GM20000 (cell line): Measurements from ENCODE around the gene NFE2L1.
A peak's percentile ranks its signal among the peaks of the same experiment; 100 is the strongest.

Experiments used
- DNase-seq: peaks from one replicate; pipeline ENCODE4 v3.0.0; 2012; ENCODE audit warnings: low spot score
- TF ChIP-seq, protein P1 (sequence below): IDR thresholded peaks from 2 replicates; pipeline ENCODE4 v1.5.1; 2012; ENCODE audit warnings: mild to moderate bottlenecking, control low read depth; ENCODE audit errors: extremely low read depth, missing control alignments

Gene NFE2L1

DNA sequence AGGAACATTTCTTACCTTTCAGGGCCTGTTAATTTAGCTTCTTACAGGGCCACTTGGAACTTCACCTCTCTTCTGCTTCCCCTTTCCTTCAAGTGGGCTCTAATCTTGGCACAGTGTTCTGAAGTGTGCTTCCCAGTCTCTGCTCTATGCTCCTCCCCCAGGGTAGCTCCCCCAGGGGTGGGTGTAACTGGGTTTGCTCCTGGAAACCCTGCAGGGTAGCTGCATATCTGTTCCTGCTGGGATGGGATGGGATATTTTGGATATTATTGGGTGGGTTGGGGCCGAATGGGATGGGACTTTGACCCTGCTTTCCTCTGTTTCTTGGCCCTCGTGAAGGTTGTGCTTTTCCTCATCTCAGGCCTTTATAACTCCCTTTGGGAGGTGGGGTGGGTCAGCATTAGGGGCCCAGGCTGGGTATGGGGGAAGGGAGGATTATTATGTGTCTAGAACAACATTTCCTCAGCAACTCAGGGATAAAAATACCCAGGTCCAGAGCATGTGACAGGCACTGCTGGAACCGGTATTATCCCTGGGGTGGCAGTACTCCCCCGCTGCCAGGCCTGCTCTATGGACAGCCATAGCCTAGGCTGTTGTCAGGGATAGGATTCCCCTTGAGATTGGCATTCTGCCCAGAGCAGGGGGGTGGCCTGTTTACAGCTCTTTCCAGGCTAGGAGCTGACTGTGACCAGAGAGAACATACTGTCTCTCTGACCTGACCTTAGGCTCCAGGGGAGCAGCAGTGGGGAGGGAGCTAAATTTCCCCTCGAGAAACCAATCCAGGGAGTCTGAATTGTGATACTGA is 5.0 kb downstream of the NFE2L1 start:
- no peak for DNase-seq
- TF ChIP-seq, protein P1, sequence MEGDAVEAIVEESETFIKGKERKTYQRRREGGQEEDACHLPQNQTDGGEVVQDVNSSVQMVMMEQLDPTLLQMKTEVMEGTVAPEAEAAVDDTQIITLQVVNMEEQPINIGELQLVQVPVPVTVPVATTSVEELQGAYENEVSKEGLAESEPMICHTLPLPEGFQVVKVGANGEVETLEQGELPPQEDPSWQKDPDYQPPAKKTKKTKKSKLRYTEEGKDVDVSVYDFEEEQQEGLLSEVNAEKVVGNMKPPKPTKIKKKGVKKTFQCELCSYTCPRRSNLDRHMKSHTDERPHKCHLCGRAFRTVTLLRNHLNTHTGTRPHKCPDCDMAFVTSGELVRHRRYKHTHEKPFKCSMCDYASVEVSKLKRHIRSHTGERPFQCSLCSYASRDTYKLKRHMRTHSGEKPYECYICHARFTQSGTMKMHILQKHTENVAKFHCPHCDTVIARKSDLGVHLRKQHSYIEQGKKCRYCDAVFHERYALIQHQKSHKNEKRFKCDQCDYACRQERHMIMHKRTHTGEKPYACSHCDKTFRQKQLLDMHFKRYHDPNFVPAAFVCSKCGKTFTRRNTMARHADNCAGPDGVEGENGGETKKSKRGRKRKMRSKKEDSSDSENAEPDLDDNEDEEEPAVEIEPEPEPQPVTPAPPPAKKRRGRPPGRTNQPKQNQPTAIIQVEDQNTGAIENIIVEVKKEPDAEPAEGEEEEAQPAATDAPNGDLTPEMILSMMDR = no peak

DNA sequence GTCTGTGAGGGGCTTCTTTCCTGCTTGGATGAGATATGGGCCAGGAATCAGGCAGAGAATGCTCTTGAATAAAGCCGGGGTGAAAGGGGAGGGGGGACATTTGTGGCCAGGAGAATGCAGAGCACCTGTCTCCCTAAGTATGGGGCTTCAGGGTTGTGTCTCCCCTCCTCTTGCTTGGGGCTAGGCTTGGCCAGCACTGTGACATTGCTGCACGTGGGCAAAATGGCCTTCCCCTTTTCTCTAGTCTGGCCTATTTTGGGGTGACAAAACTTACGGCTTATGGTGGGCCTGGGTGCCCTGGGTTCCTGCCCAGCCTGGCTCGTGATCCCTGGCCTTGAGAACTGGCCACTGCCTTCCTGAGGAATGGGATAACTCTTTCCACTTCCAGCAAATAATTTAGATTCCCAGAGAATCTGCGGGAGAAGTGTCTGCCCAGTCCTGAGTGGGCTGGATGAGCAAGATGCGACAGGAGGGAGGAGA is 5.6 kb downstream of the NFE2L1 start:
- TF ChIP-seq, protein P1 = no peak
- no peak for DNase-seq

DNA sequence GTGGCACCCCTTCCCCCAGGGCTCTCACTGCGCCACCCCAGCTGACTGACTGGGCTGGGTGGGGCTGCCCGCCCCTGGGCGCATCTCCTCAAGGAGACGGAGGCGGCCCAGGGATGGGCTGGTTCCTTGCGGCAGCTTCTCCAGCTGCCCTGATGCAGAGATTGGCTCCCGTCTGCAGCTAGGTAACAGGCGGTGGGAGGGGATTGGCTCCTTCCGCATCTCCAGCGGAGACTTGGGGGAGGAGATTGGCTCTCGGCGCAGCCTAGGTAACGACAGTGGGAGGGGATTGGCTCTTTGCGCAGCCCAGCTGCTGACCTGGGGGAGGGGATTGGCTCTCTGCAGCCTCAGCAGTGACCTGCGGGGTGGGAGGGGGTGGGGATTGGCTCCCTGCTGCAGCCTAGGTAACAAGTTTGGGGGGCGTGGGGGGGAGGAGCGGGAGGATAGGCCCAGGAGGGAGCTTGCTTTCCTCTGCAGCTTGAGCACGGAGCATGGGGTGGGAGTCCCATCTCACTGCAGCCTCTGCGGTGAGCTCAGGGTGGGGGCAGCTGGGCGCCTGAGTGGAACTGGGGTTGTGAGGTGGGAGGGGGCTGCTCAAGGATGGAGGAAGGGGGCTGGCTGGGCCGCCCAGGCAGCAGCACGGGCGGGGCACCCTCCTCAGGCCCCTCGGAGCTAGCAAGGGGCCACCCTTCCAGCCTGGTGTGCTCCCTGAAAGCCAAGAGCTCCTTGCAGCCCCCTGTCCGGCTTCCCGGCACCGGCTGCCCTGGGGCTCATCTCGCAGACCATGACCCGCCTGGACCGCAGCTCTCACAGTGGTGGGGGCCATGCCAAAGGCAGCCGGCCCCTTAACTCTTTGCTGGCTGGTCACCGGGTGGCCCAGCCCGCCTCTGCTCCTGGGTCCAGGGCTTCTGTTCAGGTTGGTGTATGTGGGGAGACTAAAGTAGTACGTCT is 6.4 kb downstream of the NFE2L1 start:
- TF ChIP-seq, protein P1 = no peak
- DNase-seq = no peak

DNA sequence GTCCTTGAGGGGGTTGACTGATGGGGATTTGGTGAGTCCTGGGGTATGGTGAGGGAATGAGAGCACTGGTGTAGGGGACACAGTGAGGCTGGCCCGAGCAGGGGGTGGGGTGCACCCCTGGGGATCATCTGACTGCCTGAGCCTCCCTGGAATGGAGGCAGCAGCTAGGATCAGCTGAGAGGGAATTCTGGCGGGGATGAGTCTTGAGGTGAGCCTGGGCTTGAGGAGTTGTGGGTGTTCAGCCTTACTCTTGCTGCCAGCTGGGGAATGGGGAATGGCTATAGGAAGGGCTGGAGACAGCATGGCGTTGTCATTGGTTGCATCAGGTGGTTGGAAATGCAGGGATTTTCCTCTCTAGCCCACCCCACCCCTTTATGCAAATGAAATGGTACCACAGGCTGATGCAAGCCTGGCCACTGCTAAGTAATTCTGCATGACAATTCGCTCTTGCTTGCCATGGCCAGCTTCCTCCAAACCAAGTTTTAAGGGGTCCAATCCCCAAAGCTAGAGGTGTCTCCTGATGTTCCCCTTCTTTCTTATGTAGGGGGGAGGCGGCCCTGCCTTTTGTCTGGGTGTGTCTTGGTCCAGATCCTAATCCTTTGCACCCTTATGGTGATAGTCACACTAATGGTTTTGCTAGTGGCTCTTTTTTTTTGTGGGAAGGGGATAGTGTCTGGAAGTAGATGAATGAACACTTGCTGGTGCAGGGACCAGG is 7.5 kb downstream of the NFE2L1 start:
- TF ChIP-seq, protein P1 = no peak
- peak; percentile 75 for DNase-seq

DNA sequence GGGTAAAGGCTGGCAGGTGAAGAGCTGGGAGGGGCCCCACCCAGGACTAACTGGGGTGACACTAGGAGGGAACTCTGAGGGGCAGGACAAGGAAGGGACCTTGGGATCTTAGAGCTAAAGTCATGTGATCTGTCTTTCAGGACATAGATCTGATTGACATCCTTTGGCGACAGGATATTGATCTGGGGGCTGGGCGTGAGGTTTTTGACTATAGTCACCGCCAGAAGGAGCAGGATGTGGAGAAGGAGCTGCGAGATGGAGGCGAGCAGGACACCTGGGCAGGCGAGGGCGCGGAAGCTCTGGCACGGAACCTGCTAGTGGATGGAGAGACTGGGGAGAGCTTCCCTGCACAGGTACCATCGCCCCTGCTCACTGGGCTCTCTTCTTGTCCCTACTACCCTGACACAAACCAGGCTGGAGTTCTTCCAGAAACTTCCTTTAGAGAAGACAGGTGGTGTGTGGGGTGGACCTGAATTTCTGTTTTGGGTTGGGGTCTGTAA is 8.1 kb downstream of the NFE2L1 start:
- no peak for DNase-seq
- TF ChIP-seq, protein P1 = no peak

DNA sequence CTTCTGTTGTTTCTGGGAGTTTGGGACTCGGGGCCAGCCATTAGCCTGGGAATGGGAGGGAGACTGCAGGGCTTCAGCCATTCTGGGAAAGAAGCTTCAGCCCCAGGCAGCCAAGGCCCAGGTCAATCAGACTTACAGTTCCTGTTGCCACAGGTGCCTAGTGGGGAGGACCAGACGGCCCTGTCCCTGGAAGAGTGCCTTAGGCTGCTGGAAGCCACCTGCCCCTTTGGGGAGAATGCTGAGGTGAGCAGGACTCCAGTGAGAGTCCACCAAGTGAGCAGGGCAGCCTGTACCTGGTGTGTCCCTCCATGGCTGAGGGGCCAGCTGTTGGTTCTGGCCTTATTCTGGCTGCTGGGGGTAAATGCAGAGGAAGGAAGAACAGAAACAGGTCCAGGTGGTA is 8.7 kb downstream of the NFE2L1 start:
- DNase-seq = no peak
- TF ChIP-seq, protein P1 = no peak
